VCaP (cell line): ENCODE results near the gene RNF167.

Experiments
- H3K27ac ChIP-seq: fragments of 450-650 bp; 2 replicates; pipeline ENCODE4 v1.5.1; 2017
- CTCF ChIP-seq: fragments of 450-650 bp; conservative IDR thresholded peaks from 2 replicates; pipeline ENCODE4 v1.5.1; 2017; ENCODE audit warnings: mild to moderate bottlenecking, moderate library complexity

Gene RNF167

GRCh38 chr17:4971826-4972225 lies 31.8 kb downstream of the RNF167 start:
- no peak for TF ChIP-seq CTCF

GRCh38 chr17:4972322-4972721 lies 32.3 kb downstream of the RNF167 start:
- H3K27ac ChIP-seq = no peak overlapping the region
- TF ChIP-seq CTCF = no peak

More at GRCh38 chr17:4971826-4972225, 31.8 kb downstream of the RNF167 start:
- no peak overlapping the region for H3K27ac ChIP-seq

GRCh38 chr17:4972752-4973151 lies 32.7 kb downstream of the RNF167 start:
- TF ChIP-seq CTCF = no peak
- H3K27ac ChIP-seq = no peak overlapping the region

GRCh38 chr17:4973256-4974114 lies 33.4 kb downstream of the RNF167 start:
- no peak for TF ChIP-seq CTCF

GRCh38 chr17:4974115-4974670 lies 34.1 kb downstream of the RNF167 start:
- no peak for TF ChIP-seq CTCF
- no peak overlapping the region for H3K27ac ChIP-seq

More at GRCh38 chr17:4973256-4974114, 33.4 kb downstream of the RNF167 start:
- H3K27ac ChIP-seq = no peak overlapping the region

GRCh38 chr17:4978726-4979125 lies 38.7 kb downstream of the RNF167 start:
- TF ChIP-seq CTCF = no peak
- no peak overlapping the region for H3K27ac ChIP-seq

GRCh38 chr17:4980644-4981216 lies 40.7 kb downstream of the RNF167 start:
- TF ChIP-seq CTCF = peak; percentile 69

More at GRCh38 chr17:4980644-4981216, 40.7 kb downstream of the RNF167 start:
- H3K27ac ChIP-seq = no peak overlapping the region
